Ovary (tissue), 9 donors: ENCODE data around the gene DOCK8. TPM values are rescaled to one million over a fixed set of nuclear protein-coding genes. Genes with fewer than 3 reads are reported as not detected.
A peak's percentile ranks its signal among the peaks of the same experiment; 100 is the strongest.
"Not testable (repeated sequence)": the region's sequence is repeated elsewhere in the genome, so short reads cannot be mapped to it uniquely, and the experiment has no call there.

Experiments used
- DNase-seq, 5 donors: peaks; one replicate each; pipeline ENCODE4 v3.0.0-alpha.2; 2019 to 2020
- H3K27ac ChIP-seq, 2 donors: fragments of 200-600 bp; one replicate each; pipeline versions ENCODE4 v1.5.1 to v1.8.0; 2019 to 2022
- H3K27me3 ChIP-seq: fragments of 200-600 bp; one replicate; pipeline ENCODE4 v1.8.0; 2022
- H3K36me3 ChIP-seq: fragments of 200-600 bp; sonication (generic); one replicate; pipeline ENCODE4 v1.5.1; 2019
- H3K4me1 ChIP-seq: one replicate; pipeline ENCODE4 v1.8.1; 2013; ENCODE audit warnings: mild to moderate bottlenecking, moderate library complexity; ENCODE audit not compliant: insufficient read depth
- H3K4me3 ChIP-seq: fragments of 200-600 bp; sonication (generic); one replicate; pipeline ENCODE4 v1.5.1; 2017
- H3K9me3 ChIP-seq, 2 donors: fragments of 200-600 bp in 1 of 2; sonication (generic) in 1 of 2; one replicate each; pipeline versions ENCODE4 v1.5.1 to v1.8.1; 2013 to 2019; ENCODE audit warnings: mild to moderate bottlenecking in 1 of 2, moderate library complexity in 1 of 2
- EP300 ChIP-seq: sonication (generic); formaldehyde crosslinking; IDR thresholded peaks from one replicate; pipeline ENCODE4 v1.6.1; 2017; ENCODE audit warnings: antibody characterized with exemption
- POLR2A ChIP-seq: fragments of 450-650 bp; IDR thresholded peaks from one replicate; pipeline ENCODE4 v1.6.1; 2017; ENCODE audit warnings: antibody characterized with exemption, mild to moderate bottlenecking, moderate library complexity
- WGBS, 3 donors: extraction: QIAGEN DNeasy Blood & Tissue Kit in 1 of 3; methylation state at CpG; one replicate each; pipeline versions ENCODE4 v1.1.5 to v1.1.7; 2013 to 2017; 5-methylcytosine and 5-hydroxymethylcytosine counted together
- intact Hi-C, 4 donors: fragments of 100-400 bp; cut with DNase I; formaldehyde crosslinking; loops; one replicate each; pipeline versions ENCODE4 v1.11.0 to v1.15.1; 2022 to 2023
- polyA plus RNA-seq, 2 donors: library from polyadenylated mRNA; stranded (reverse); fragments of 200-250 nt in 1 of 2; fragments of 350-450 nt in 1 of 2; fragmentation: Illumina TruSeq in 1 of 2; extraction: RNeasy Lipid Tissue Mini Kit (QIAGEN cat#74804) in 1 of 2; gene quantifications; one replicate each; pipeline ENCODE4 v1.2.3, GENCODE V29; 2013 to 2014
- total RNA-seq, 7 donors: library from RNA; depleted of rRNA in 2 of 7; stranded (reverse); fragments of >200 nt in 2 of 7; fragmentation: NEBNext Ultra II Directional in 3 of 7; extraction: Animal tissue kit (Norgen Biotek cat#: 25700) in 3 of 7; gene quantifications; one replicate each; pipeline versions ENCODE4 v1.1.0 to v1.2.4, GENCODE V29; 2016 to 2023
- TF ChIP-seq, protein P1 (sequence below), 3 donors: fragments of 450-650 bp in 2 of 3; fragments of 200-600 bp in 1 of 3; IDR thresholded peaks; one replicate each; pipeline versions ENCODE4 v1.5.1 to v1.8.0; 2016 to 2022; ENCODE audit warnings: antibody characterized with exemption in 3 of 3, mild to moderate bottlenecking in 1 of 3
- donor health status: DM: no; HTN: no; CAD: no; lungs with moderate emphysema.
- donor health status: DM: no; HTN: no; CAD: no.
- donor health status: Bipolar disorder and iron deficiency.
- donor health status: DM: yes; HTN: yes; CAD: no.
- donor health status: DM: no; HTN: no; CAD: no.
- donor health status: DM: yes; HTN: yes; CAD: no.

DOCK8 gene
- total and polyA plus RNA-seq, 9 donors, result 1.4 to 12.2 (median 7.3) TPM

DNA sequence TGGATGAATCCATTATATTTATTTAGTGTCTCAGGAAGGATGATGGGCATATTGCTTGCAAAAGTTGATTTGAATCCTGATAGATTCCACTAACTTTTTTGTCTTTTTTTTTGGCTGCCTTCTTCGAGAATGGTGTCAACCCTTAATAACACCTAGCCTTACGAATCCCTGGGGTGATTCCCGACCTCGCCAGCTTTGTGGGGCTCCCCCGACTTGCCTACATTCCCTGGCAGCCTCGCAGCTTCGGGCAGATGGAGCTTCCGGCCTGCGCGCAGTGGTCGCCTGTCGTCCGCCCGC, 366 bp upstream of the DOCK8 start:
- H3K36me3 ChIP-seq, result no peaks in the 10 kb centered on the region
- no peak for TF ChIP-seq EP300
- TF ChIP-seq POLR2A, result no peak
- TF ChIP-seq, protein P1, sequence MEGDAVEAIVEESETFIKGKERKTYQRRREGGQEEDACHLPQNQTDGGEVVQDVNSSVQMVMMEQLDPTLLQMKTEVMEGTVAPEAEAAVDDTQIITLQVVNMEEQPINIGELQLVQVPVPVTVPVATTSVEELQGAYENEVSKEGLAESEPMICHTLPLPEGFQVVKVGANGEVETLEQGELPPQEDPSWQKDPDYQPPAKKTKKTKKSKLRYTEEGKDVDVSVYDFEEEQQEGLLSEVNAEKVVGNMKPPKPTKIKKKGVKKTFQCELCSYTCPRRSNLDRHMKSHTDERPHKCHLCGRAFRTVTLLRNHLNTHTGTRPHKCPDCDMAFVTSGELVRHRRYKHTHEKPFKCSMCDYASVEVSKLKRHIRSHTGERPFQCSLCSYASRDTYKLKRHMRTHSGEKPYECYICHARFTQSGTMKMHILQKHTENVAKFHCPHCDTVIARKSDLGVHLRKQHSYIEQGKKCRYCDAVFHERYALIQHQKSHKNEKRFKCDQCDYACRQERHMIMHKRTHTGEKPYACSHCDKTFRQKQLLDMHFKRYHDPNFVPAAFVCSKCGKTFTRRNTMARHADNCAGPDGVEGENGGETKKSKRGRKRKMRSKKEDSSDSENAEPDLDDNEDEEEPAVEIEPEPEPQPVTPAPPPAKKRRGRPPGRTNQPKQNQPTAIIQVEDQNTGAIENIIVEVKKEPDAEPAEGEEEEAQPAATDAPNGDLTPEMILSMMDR (IDR thresholded peaks at IDR 0.05), result no peak
- H3K4me3 ChIP-seq, result peak overlapping the region; percentile 43
- DNase-seq, result no peak
- H3K4me1 ChIP-seq, result no peaks in the 10 kb centered on the region
- peak overlapping the region; percentile 48 to 64 for H3K27ac ChIP-seq
- intact Hi-C loops, result no loop called here
- no peaks in the 10 kb centered on the region for H3K27me3 ChIP-seq
- WGBS, 3 donors, result 3 to 7% (median 5%) methylated on average over 12 to 14 of the region's 14 CpGs
- H3K9me3 ChIP-seq, result no peaks in the 10 kb centered on the region

- Histone ChIP-seq H3K9me3 (no peaks in the 10 kb centered on the region), H3K27ac (no peak overlapping the region), H3K4me3 (peak overlapping the region; percentile 43), H3K4me1 (no peaks in the 10 kb centered on the region), H3K36me3 (no peaks in the 10 kb centered on the region), H3K27me3 (no peaks in the 10 kb centered on the region)
- no peak for DNase-seq
- 58 to 65% (median 64%) methylated on average over 6 of the region's 6 CpGs for WGBS, 3 donors
- TF ChIP-seq, protein P1 (IDR thresholded peaks at IDR 0.05), result no peak
- TF ChIP-seq EP300, result no peak
- TF ChIP-seq POLR2A, result no peak
- intact Hi-C loops, result no loop called here
Observed at GRCh38 chr9:215631-216155, 1.0 kb downstream of the DOCK8 start.

- no peak for DNase-seq
- TF ChIP-seq EP300 (no peak), POLR2A (no peak)
- TF ChIP-seq, protein P1 (IDR thresholded peaks at IDR 0.05), result no peak
- intact Hi-C loops, result no loop called here
- H3K9me3 ChIP-seq, result no peaks in the 10 kb centered on the region
- 57 to 73% (median 68%) methylated on average over 1 of the region's 1 CpG for WGBS, 3 donors
- no peaks in the 10 kb centered on the region for H3K4me1 ChIP-seq
- H3K27ac ChIP-seq, result no peak overlapping the region
- no peaks in the 10 kb centered on the region for H3K27me3 ChIP-seq
- H3K4me3 ChIP-seq, result no peak overlapping the region
- H3K36me3 ChIP-seq, result no peaks in the 10 kb centered on the region
Observed at GRCh38 chr9:216866-217265, 2.2 kb downstream of the DOCK8 start.

GRCh38 chr9:217950-218349, 3.3 kb downstream of the DOCK8 start:
- Histone ChIP-seq H3K9me3 (no peaks in the 10 kb centered on the region), H3K4me3 (no peak overlapping the region), H3K27ac (no peak overlapping the region), H3K27me3 (no peaks in the 10 kb centered on the region), H3K4me1 (no peaks in the 10 kb centered on the region), H3K36me3 (no peaks in the 10 kb centered on the region)
- WGBS, 3 donors, result 58 to 76% (median 59%) methylated on average over 2 of the region's 2 CpGs
- intact Hi-C loops, result no loop called here
- no peak for TF ChIP-seq POLR2A
- TF ChIP-seq EP300, result no peak
- TF ChIP-seq, protein P1 (IDR thresholded peaks at IDR 0.05), result no peak
- DNase-seq, result no peak

GRCh38 chr9:219036-219435, 4.4 kb downstream of the DOCK8 start:
- H3K4me1 ChIP-seq, H3K27me3 ChIP-seq, H3K9me3 ChIP-seq, H3K36me3 ChIP-seq, H3K4me3 ChIP-seq, DNase-seq, H3K27ac ChIP-seq, intact Hi-C loops: not testable (repeated sequence)
- WGBS, 3 donors, result 83 to 91% (median 88%) methylated on average over 7 of the region's 7 CpGs
